Mucosa of stomach (tissue), 1 donor: Measurements from ENCODE around the gene ZNF473.
A peak's percentile ranks its signal among the peaks of the same experiment; 100 is the strongest.

Source experiments
- H3K27me3 ChIP-seq: one replicate; pipeline ENCODE4 v1.7.0; 2013; ENCODE audit warnings: mild to moderate bottlenecking, low read length; ENCODE audit not compliant: control insufficient read depth, insufficient read depth
- H3K36me3 ChIP-seq: one replicate; pipeline ENCODE4 v1.7.0; 2013; ENCODE audit warnings: low read length; ENCODE audit not compliant: control insufficient read depth, insufficient read depth
- H3K4me1 ChIP-seq: one replicate; pipeline ENCODE4 v1.7.0; 2013; ENCODE audit warnings: mild to moderate bottlenecking, low read length; ENCODE audit not compliant: control insufficient read depth, insufficient read depth
- H3K4me3 ChIP-seq: one replicate; pipeline ENCODE4 v1.7.0; 2013; ENCODE audit warnings: low read length
- H3K9ac ChIP-seq: one replicate; pipeline ENCODE4 v1.7.0; 2013; ENCODE audit warnings: mild to moderate bottlenecking, low read length, moderate library complexity
- H3K9me3 ChIP-seq: one replicate; pipeline ENCODE4 v1.7.0; 2013; ENCODE audit warnings: mild to moderate bottlenecking, low read length, moderate library complexity; ENCODE audit not compliant: control insufficient read depth
- donor health status: Pancreatic carcinoma.

Gene ZNF473

GRCh38 chr19:50007170-50007569 lies 18.6 kb upstream of the ZNF473 start:
- H3K27me3 ChIP-seq: no peaks in the 10 kb centered on the region
- no peaks in the 10 kb centered on the region for H3K9me3 ChIP-seq
- H3K4me1 ChIP-seq: peaks cover 8% of the 10 kb centered on the region
- no peak overlapping the region for H3K9ac ChIP-seq
- no peak overlapping the region for H3K4me3 ChIP-seq
- peaks cover 11% of the 10 kb centered on the region for H3K36me3 ChIP-seq

GRCh38 chr19:50007947-50008346 lies 17.9 kb upstream of the ZNF473 start:
- H3K4me3 ChIP-seq: no peak overlapping the region
- peaks cover 8% of the 10 kb centered on the region for H3K4me1 ChIP-seq
- H3K9me3 ChIP-seq: no peaks in the 10 kb centered on the region
- no peaks in the 10 kb centered on the region for H3K27me3 ChIP-seq
- no peak overlapping the region for H3K9ac ChIP-seq
- H3K36me3 ChIP-seq: peaks cover 11% of the 10 kb centered on the region

DNA sequence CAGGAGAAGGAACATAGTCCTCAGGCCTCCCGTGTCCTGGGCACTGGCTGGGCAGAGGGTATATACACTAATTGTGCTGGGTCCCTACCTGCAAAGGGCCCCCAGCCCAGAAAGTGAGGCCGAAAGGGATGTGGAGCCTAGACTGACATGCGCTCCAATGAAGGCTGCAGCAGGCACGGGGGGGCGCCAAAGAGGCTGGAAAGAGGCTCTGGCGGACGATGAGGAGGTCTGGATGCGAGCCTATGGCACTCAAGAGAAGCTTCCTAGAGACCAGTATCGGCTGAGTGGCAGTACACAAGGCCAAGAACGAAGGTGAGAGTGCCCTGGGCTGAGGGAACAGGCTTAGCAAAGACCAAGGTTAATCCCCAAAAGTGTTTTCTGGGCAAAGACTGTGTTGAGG lies 17.3 kb upstream of the ZNF473 start:
- Histone ChIP-seq H3K27me3 (no peaks in the 10 kb centered on the region), H3K9me3 (no peaks in the 10 kb centered on the region), H3K36me3 (peaks cover 14% of the 10 kb centered on the region), H3K4me3 (no peak overlapping the region), H3K9ac (no peak overlapping the region), H3K4me1 (peaks cover 8% of the 10 kb centered on the region)

GRCh38 chr19:50016225-50016807 lies 9.5 kb upstream of the ZNF473 start:
- no peaks in the 10 kb centered on the region for H3K9me3 ChIP-seq

DNA sequence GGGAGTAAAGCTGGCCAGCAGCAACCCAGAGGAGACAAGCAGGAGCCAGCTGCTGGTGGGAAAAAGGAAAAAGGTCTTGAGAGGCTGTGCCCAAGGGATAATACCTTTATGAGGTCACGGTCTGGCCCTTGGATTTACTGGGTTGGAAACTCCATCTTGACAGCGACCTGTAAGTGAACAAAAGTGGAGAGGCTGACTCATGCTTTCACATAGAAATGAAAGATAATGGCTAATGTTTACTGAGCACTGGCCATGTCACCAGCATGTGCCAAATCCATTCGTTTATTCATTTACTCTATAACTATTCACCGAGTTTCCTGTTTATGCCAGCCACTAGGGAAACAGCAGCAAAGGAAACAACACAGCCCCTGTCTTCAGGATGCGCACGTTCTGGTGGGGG lies 5.3 kb upstream of the ZNF473 start:
- Histone ChIP-seq H3K27me3 (no peaks in the 10 kb centered on the region), H3K4me3 (no peak overlapping the region), H3K36me3 (peaks cover 4% of the 10 kb centered on the region)

More at GRCh38 chr19:50016225-50016807, 9.5 kb upstream of the ZNF473 start:
- no peaks in the 10 kb centered on the region for H3K27me3 ChIP-seq
- H3K4me1 ChIP-seq: peaks cover 3% of the 10 kb centered on the region
- H3K9ac ChIP-seq: no peak overlapping the region
- peaks cover 8% of the 10 kb centered on the region for H3K36me3 ChIP-seq
- no peak overlapping the region for H3K4me3 ChIP-seq

GRCh38 chr19:50022823-50023222 lies 3.0 kb upstream of the ZNF473 start:
- H3K9me3 ChIP-seq: no peaks in the 10 kb centered on the region
- peaks cover 20% of the 10 kb centered on the region for H3K4me1 ChIP-seq
- no peaks in the 10 kb centered on the region for H3K27me3 ChIP-seq
- no peak overlapping the region for H3K4me3 ChIP-seq
- H3K36me3 ChIP-seq: no peaks in the 10 kb centered on the region
- no peak overlapping the region for H3K9ac ChIP-seq

More for the DNA sequence above, 5.3 kb upstream of the ZNF473 start:
- no peak overlapping the region for H3K9ac ChIP-seq
- peaks cover 11% of the 10 kb centered on the region for H3K4me1 ChIP-seq
- no peaks in the 10 kb centered on the region for H3K9me3 ChIP-seq

DNA sequence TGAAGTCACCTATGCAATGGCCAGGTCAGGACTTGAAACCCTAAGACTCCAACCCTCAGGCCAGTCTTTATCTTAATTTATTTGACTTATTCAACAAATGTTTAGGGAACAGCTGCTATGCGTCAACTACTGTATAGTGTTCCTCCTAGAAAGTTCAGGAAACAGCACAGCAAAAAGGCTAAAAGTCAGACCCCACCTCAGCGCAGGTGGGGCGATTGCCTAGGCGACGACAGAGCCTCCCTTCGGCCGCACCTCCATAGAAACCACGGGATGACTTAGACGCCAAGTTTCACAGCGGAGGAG lies 1.1 kb upstream of the ZNF473 start:
- Histone ChIP-seq H3K9ac (peak overlapping the region; percentile 89), H3K27me3 (no peaks in the 10 kb centered on the region), H3K4me3 (peak overlapping the region; percentile 34), H3K36me3 (no peaks in the 10 kb centered on the region), H3K9me3 (no peaks in the 10 kb centered on the region), H3K4me1 (peaks cover 20% of the 10 kb centered on the region)

- Histone ChIP-seq H3K9ac (peak within 1 kb of the TSS; percentile 89), H3K4me3 (peak within 1 kb of the TSS; percentile 85), H3K4me1 (peaks cover 20% of the 10 kb centered on the region), H3K27me3 (no peaks in the 10 kb centered on the region), H3K36me3 (no peaks in the 10 kb centered on the region), H3K9me3 (no peaks in the 10 kb centered on the region)
These were observed 597 bp upstream of the ZNF473 start, which contains the start of gene VRK3 for GRCh38 chr19:50025022-50025793. Gene VRK3 (minus strand): TSS chr19:50025372. CDS start chr19:50016162, 9,210 bp downstream.

DNA sequence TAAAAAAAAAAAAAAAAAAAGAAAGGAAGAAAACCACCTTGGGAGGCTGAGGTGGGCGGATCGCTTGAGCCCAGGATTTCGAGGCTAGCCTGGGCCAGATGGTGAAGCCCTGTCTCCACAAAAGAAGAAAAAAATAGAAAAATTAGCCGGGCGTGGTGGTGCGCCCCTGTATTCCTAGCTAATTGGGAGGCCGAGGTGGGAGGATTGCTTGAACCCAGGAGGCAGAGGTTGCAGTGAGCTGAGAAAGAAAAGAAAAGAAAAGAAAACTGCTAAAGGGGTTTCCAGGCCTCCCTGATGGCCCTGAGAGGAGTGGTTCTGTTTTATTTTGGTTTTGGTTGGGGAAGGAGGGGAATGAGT lies 723 bp downstream of the ZNF473 start:
- no peaks in the 10 kb centered on the region for H3K27me3 ChIP-seq
- no peak overlapping the region for H3K9ac ChIP-seq
- no peaks in the 10 kb centered on the region for H3K9me3 ChIP-seq
- H3K4me1 ChIP-seq: peaks cover 16% of the 10 kb centered on the region
- H3K4me3 ChIP-seq: no peak overlapping the region
- no peaks in the 10 kb centered on the region for H3K36me3 ChIP-seq

DNA sequence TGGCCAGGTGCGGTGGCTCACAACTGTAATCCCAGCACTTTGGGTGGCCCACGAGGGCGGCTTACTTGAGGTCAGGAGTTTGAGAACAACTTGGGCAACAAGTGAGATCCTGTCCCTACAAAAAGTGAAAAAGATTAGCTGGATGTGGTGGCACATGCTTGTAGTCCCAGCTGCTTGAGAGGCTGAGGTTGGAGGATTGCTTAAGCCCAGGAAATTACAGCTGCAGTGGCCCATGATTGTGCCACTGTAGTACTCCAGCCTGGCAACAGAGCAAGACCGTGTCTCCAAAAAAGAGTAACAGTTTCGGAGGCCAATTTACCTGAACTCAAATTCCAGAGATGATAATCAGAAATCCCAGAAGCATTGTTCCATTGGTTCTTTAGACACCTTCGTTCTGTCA lies 4.4 kb downstream of the ZNF473 start:
- Histone ChIP-seq H3K9ac (no peak overlapping the region), H3K36me3 (no peaks in the 10 kb centered on the region)

DNA sequence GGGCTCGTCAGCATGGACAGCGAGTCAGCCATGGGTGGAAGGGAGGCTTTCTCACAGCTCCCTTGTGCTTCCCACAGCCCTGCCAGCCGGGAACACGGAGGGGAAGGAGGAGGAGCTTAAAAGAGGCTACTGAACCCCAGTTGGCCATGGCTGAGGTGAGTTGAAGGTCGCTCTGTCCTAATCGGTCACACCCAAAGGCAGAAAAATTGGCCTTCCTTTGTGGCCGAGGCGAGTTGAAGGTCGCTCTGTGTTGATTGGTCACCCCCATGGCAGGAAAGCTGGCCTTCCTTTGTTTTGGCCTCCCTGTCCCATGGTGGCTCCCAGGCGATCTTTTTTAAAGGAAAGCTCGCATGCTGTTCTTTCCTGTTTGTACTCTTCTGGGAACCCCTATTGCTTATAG lies 5.1 kb downstream of the ZNF473 start:
- H3K9me3 ChIP-seq: no peaks in the 10 kb centered on the region
- H3K4me3 ChIP-seq: no peak overlapping the region
- H3K27me3 ChIP-seq: no peaks in the 10 kb centered on the region
- no peak overlapping the region for H3K9ac ChIP-seq
- H3K4me1 ChIP-seq: peaks cover 9% of the 10 kb centered on the region
- no peaks in the 10 kb centered on the region for H3K36me3 ChIP-seq

More for the DNA sequence above, 4.4 kb downstream of the ZNF473 start:
- Histone ChIP-seq H3K9me3 (no peaks in the 10 kb centered on the region), H3K4me3 (no peak overlapping the region), H3K27me3 (no peaks in the 10 kb centered on the region), H3K4me1 (peaks cover 9% of the 10 kb centered on the region)

GRCh38 chr19:50036908-50037307 lies 11.1 kb downstream of the ZNF473 start:
- H3K36me3 ChIP-seq: peaks cover 19% of the 10 kb centered on the region
- no peaks in the 10 kb centered on the region for H3K27me3 ChIP-seq
- H3K4me3 ChIP-seq: no peak overlapping the region
- H3K4me1 ChIP-seq: peaks cover 17% of the 10 kb centered on the region
- H3K9ac ChIP-seq: no peak overlapping the region
- H3K9me3 ChIP-seq: no peaks in the 10 kb centered on the region
